ENCODE data around the gene NEUROG2.
"Not testable (repeated sequence)": the region's sequence is repeated elsewhere in the genome, so short reads cannot be mapped to it uniquely, and the experiment has no call there.

NEUROG2 gene

GRCh38 chr4:112516066-112516470 lies at the start of gene NEUROG2:
Gene NEUROG2 (minus strand): TSS chr4:112516180. CDS start chr4:112515475, 705 bp downstream.
- DNase-seq: no peak

- DNase-seq: no peak
These were observed 48.8 kb upstream of the NEUROG2 start for GRCh38 chr4:112564706-112565270.

DNA sequence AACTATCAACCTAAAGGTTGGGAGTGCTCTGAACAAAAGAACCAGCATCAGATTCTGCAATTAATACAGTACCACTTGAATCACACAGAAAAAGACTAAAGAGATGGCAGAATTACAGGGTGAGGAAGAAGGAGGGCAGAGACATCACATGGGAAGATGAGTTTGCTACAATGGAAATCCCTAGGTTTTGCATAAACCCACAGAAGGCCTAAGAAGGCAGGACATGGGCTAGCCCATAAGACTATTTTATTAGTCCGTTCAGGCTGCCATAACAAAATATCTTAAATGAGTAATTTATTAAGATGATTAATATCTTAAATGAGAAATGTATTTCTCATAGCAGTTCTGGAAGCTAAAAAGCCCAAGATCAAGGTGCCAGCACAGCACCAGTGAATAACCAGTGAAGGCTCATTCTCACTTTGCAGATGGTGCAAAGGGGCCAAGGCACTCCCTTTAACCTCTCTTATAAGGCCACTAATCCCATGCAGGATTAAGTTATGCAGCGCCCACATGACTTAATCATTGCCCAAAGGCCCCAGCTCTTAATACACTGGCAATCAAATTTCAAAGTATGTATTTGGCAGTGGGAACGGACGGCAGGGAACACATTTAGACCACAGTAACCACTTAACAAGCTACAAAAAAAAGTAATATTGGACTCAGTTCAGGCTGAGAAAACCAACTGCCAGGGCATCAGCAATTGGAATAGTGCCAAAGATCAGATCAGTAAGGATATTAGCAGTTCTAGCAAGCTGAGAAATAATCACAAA lies 47.6 kb upstream of the NEUROG2 start:
- DNase-seq: no peak

DNA sequence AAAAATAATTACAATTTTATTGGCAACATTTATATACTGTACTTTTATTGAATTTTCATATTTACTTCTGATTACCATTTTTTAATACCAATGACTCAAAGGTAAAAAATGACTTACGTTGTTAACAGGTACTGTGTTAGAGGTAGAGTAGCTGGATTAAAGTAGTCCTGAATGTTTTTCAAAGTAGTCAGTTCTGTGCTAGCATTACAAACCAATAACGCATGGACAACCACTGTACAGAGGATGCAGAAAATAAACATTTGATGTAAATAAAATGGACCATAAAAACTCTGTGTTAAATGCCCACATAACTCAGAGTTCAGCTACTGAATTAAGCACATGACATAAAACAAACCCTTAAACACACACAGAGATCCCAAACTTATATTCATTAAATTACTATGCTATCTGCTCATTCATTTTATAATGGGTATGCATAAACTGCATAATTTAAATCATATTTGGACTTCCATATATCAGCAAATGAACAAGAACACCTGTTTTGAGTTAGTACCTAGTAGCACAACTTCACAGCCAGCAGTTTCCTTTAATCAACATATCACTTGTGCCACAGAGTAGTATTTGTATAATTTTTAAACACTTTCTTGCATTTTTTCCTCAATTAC lies 46.4 kb upstream of the NEUROG2 start:
- no peak for DNase-seq

DNA sequence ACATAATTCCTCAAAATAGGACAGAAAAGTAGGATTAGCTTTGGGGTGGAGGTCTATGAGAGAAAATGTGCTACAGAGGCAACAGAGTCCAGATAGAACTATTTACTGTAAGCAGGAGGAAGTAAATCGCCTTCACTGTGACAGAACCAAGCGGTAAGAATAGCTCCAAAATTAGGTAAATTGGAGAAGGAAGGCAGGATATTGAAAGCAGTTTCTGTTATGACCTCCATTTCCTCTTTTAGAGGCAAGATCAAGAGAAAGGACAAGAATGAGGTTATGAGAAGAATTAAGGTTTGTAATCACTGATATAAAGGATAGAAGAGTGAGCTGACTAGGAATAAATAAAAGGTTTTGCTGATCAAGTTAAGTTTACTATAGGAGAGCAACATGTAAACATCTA lies 44.1 kb upstream of the NEUROG2 start:
- no peak for DNase-seq

- no peak for DNase-seq
These were observed 43.1 kb upstream of the NEUROG2 start for GRCh38 chr4:112559053-112559452.

DNA sequence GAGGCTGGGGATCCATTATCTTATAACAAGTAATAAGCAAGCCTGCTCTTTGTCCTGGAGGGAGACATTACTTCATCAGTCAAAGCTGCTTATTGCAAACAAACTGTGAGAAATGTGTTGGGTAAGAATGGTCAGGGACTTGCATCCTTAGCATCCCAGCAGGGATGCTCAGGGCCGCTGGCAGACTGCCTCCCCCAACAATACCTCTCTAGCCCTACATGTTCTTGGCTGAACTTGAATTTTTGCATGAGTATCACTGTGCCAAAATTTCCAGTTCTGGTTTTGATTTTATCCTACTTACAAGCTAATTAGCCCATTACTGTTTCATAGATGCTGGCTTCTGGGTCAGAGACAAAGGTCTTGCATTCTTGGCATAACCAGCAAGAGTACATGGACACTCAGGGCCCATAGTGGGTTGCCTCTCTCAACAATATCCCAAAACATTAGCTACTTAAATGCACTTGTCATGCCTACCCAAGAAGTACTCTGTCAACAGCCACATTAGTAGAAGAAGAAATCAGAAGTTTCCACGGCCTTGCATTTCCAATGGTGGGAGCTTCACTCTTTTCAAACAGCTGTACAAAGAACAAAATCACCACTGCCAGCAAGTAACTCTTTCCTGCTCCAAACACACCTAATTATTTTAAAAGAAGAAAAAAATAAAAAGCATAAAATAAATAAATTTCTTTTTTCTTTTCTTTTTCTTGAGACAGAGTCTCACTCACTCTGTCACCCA lies 41.9 kb upstream of the NEUROG2 start:
- DNase-seq: no peak

- DNase-seq: not testable (repeated sequence)
These were observed 38.3 kb upstream of the NEUROG2 start for GRCh38 chr4:112554271-112554670.

- no peak for DNase-seq
These were observed 36.7 kb upstream of the NEUROG2 start for GRCh38 chr4:112552668-112553067.

DNA sequence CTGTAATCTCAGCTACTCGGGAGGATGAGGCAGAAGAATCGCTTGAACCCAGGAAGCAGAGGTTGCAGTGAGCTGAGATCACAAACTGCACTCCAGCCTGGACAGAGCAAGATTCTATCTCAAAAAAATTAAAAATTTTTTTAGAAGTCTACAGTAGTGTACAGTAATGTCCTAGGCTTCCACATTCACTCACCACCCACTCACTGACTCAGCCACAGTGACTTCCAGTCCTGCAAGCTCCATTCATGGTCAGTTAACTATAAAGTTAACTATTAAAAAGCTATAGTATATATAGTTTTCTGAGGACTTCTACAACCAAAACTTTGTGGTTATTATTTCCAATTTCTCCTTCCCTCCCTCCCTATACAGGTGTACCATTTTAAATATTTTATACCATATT lies 34.7 kb upstream of the NEUROG2 start:
- DNase-seq: no peak

DNA sequence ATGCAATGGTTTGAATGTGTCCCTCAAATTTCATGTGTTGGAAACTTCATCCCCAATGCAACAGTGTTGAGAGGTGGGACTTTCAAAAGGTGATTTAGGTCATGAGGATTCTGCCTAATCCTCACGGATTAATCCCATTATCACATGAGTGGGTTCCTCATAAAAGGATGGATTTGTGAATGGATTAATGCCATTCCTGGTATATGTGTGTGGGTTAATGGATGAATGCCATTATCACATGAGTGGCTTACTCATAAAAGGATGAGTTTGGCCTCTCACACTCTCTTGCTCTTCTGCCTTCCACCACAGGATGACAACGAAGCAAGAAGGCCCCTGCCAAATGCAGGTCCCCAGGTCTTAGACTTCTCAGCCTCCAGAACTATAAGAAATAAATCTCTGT lies 30.5 kb upstream of the NEUROG2 start:
- no peak for DNase-seq

DNA sequence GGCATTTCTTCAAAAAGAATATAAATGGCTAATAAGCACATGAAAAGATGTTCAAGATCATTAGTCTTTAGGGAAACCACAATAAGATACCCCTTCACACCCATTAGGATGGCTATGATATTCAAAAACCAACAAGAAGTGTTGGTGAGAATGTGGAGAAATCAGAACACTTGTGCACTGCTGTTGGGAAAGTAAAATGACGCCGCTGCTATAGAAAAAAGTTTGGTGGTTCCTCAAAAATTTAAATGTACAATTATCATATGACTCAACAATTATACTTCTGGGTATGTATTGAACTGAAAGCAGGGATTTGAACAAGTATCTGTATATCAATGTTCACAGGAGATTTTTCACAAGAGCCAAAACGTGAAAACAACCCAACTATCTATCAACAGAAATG lies 29.4 kb upstream of the NEUROG2 start:
- DNase-seq: no peak

- DNase-seq: no peak
These were observed 24.7 kb upstream of the NEUROG2 start for GRCh38 chr4:112540695-112541094.

GRCh38 chr4:112536123-112536522 lies 20.1 kb upstream of the NEUROG2 start:
- DNase-seq: no peak

DNA sequence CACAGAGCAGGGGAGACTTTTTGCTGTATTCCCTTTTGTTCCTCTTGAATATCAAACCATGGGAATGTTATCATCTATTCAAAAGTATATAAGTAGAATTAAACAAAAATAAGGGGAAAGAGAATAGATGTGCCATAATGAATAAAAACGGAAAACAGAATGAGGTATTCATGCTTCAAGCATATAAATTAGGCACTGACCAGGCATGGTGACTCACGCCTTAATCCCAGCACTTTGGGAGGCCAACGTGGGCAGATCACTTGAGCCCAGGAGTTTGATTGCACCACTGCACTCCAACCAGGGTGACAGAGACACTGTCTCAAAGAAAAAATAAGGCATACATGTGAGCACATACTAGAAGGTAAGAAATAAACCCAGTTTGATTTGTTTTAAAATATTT lies 16.3 kb upstream of the NEUROG2 start:
- no peak for DNase-seq

GRCh38 chr4:112531146-112531545 lies 15.2 kb upstream of the NEUROG2 start:
- no peak for DNase-seq

DNA sequence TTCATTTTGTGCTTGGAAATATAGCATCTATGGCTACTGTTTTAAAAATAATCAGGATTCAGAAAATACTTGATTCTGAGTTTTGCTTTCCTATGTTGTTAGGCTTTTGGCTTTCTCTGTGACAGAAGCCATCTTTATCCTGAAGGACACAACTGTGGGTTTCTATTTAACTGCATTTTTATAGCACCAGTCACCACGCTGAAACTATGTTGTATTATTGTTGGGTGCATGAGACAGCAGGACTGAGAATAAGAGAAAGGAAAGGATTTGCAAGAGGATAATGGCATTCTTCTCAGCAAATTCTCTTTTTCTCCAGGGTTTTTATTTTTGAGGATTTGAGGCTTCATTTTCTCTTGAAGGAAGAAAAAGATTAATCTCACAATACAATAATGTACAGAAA lies 10.1 kb upstream of the NEUROG2 start:
- DNase-seq: no peak

DNA sequence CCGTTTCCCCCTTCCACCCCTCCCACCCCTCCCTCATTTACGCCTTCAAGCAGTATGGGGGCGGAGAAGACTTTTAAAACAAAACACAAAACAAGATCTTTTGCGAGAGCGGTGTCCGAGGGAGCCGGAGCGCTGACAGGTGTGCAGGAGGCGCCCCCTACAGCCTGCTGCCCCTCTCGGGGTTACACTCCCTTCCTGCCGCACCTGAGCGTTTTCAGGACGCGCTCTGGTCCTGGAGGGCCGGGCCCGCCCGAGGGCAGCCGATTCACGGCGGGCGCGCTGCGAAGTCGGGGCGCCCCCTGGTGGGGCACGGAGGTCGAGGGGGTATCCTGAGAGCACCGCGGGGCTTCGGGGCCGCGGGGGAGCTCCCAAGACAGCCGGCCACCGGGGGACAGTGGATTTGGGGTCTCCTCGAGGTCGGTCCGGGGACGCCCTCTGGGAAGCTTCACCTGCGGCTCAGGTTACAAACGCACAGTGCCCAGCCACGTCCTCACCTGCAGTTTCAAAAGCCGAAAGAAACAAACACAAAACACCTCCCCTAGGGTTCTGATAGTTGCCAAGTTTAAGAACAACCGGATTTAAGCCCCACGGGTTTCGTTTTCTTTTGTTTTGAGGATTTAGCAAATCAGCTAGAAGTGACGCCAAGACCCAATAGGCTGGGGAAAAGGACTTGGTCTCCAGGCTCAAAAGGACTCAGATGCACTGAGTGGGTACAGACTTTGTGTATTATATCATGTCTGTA lies 8.0 kb upstream of the NEUROG2 start:
- peak; percentile 89 for DNase-seq

DNA sequence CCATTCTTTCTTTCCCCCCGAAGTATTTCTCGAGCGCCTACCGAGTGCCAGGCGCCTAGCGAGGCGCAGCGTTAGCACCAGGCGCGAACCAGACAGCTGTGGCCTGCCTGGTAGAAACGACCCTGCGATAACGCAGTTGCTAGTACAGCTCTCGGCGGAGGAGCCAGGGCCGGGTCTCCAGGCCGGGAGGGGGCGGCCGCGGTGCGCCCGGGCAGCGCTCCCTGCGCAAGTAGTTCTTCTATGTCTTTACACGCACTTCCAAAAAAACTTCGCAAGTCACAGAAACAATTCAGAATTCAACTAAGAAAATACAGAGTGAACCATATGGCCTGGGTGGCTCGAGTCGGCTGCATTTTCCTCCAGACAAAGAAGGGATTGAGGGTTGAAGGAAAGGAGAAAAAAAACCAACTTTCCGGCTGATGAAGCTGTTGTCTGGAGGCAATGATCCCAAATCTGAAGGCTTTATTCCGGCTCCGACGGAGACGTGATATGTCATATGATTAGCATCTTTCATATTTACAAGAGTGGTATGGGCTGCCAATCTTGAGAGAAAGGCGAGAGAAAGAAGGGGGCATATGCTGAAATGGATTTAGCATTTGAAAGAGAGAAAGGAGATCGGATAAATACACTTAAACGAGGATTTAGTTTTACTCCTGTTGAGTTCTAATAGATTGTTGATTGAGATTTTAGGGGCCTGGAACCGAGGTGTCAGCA lies 7.2 kb upstream of the NEUROG2 start:
- peak; percentile 61 for DNase-seq

DNA sequence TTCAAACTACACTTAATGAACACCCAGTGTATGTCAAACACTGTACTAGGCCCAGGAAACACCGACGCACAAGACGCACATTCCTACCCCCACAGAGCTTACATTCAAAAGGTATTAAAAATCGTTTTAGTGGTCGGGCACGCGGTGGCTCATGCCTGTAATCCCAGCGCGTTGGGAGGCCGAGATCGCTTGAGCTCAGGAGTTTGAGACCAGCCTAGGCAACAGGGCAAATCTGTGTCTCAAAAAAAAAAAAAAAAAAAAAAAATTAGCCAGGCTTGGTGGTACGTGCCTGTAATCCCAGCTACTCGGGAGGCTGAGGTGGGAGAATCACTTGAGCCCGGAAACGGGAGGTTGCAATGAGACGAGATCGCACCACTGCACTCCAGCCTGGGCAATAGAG lies 6.5 kb upstream of the NEUROG2 start:
- DNase-seq: not testable (repeated sequence)

DNA sequence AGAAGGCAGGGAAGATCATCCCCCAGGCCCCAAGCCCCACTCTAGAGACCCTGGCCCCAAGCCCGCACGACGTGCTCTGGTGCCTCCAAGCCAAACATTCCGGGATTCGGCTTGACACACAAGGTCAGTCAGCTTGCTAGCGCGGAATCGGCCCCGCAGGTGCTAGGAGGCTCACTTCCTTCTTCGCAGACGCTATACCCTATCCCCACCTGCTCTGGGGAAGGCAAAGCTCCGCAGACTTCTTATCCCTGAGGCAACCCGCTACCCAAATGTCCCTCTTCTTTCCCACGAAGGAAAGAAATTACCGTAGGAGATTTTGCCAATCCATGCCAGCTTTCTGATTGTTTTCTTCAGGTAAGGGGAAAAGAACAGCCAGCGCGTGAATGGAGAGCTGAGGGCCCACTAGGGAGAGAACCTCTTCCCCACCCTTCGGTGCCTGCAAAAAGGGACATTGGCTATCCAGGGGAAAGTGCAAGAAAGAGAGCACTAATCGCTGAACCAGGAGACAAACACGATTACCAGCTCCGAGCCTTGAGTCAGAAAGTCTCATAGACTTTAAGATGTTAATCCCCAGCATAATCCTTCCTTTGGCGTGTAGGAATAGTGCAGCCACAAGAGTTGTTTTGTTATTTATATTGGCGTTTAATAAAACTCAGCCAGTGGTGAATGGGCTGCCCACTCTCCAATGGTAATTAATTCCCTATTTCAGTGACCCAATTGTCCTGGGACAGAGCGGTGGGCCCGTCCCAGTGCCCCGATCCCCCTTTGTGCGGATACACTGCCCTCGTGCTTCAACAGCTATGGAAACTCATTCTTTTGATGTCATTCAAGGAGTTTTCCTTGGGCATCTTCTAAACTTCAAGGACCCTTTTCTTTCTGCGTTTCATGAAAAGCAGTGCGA lies 5.4 kb upstream of the NEUROG2 start:
- DNase-seq: no peak

All from stimulated activated CD8-positive, alpha-beta memory T cell treated with anti-CD3 and anti-CD28 coated beads, Interleukin-4, amount 100 ng/mL, for 48 hours (primary cell).